ENCODE results near the gene TNK2.

Gene TNK2

GRCh38 chr3:195815169-195815771 lies 93.1 kb downstream of the TNK2 start:
- no peak for DNase-seq

- no peak for DNase-seq
Observed at GRCh38 chr3:195813916-195814640, 94.3 kb downstream of the TNK2 start.
